Liver (tissue), 9 donors: ENCODE data around the gene MT3. TPM values are rescaled to one million over a fixed set of nuclear protein-coding genes. Genes with fewer than 3 reads are reported as not detected.

Experiments used
- DNase-seq: peaks from one replicate; pipeline ENCODE4 v3.0.0-alpha.2; 2017; ENCODE audit warnings: low spot score
- H3K27ac ChIP-seq, 2 donors: one replicate each; pipeline ENCODE4 v1.7.0; 2013; ENCODE audit warnings: inconsistent platforms in 2 of 2, low read length in 2 of 2, control low read depth in 1 of 2, low read depth in 1 of 2, mild to moderate bottlenecking in 1 of 2
- H3K27me3 ChIP-seq, 4 donors: one replicate each; pipeline versions ENCODE4 v1.6.1 to v1.7.0; 2013; ENCODE audit warnings: low read length in 3 of 4, inconsistent platforms in 1 of 4, mild to moderate bottlenecking in 1 of 4, moderate library complexity in 1 of 4; ENCODE audit not compliant: control insufficient read depth in 4 of 4, insufficient read depth in 4 of 4
- H3K36me3 ChIP-seq, 4 donors: one replicate each; pipeline versions ENCODE4 v1.6.1 to v1.7.0; 2013; ENCODE audit warnings: low read length in 3 of 4, mild to moderate bottlenecking in 3 of 4, low read depth in 1 of 4, moderate library complexity in 1 of 4; ENCODE audit not compliant: control insufficient read depth in 4 of 4, insufficient read depth in 3 of 4
- H3K4me1 ChIP-seq, 4 donors: one replicate each; pipeline versions ENCODE4 v1.6.1 to v1.7.0; 2013; ENCODE audit warnings: low read length in 3 of 4, mild to moderate bottlenecking in 3 of 4, moderate library complexity in 1 of 4; ENCODE audit not compliant: control insufficient read depth in 4 of 4, insufficient read depth in 4 of 4
- H3K4me3 ChIP-seq, 3 donors: one replicate each; pipeline versions ENCODE4 v1.6.1 to v1.7.0; 2013; ENCODE audit warnings: low read length in 3 of 3, control low read depth in 1 of 3, low read depth in 1 of 3, mild to moderate bottlenecking in 1 of 3
- H3K9ac ChIP-seq, 2 donors: one replicate each; pipeline ENCODE4 v1.7.0; 2013; ENCODE audit warnings: low read length in 2 of 2, mild to moderate bottlenecking in 2 of 2, moderate library complexity in 2 of 2, control low read depth in 1 of 2, low read depth in 1 of 2
- H3K9me3 ChIP-seq, 4 donors: one replicate each; pipeline versions ENCODE4 v1.6.1 to v1.7.0; 2013; ENCODE audit warnings: low read length in 3 of 4; ENCODE audit not compliant: control insufficient read depth in 4 of 4
- ATF3 ChIP-seq: IDR thresholded peaks from 2 replicates; pipeline ENCODE4 v1.6.1; 2016; ENCODE audit warnings: antibody characterized with exemption
- EGR1 ChIP-seq, 2 donors: IDR thresholded peaks; 2 replicates each; pipeline ENCODE4 v1.6.1; 2016 to 2018; ENCODE audit warnings: antibody characterized with exemption in 2 of 2, low read depth in 2 of 2
- FOXA1 ChIP-seq: IDR thresholded peaks from 2 replicates; pipeline ENCODE4 v1.6.1; 2016; ENCODE audit warnings: antibody characterized with exemption
- FOXA2 ChIP-seq: IDR thresholded peaks from 2 replicates; pipeline ENCODE4 v1.6.1; 2016; ENCODE audit warnings: antibody characterized with exemption
- HNF4A ChIP-seq, 2 donors: conservative IDR thresholded peaks; 2 replicates each; pipeline ENCODE4 v1.6.1; 2016; ENCODE audit warnings: antibody characterized with exemption in 2 of 2, mild to moderate bottlenecking in 2 of 2
- HNF4G ChIP-seq: IDR thresholded peaks from 2 replicates; pipeline ENCODE4 v1.6.1; 2016; ENCODE audit warnings: antibody characterized with exemption
- JUND ChIP-seq, 2 donors: IDR thresholded peaks; 2 replicates each; pipeline ENCODE4 v1.6.1; 2016; ENCODE audit warnings: antibody characterized with exemption in 2 of 2
- NR2F2 ChIP-seq: IDR thresholded peaks from 2 replicates; pipeline ENCODE4 v1.6.1; 2016; ENCODE audit warnings: antibody characterized with exemption
- RAD21 ChIP-seq, 2 donors: IDR thresholded peaks; 2 replicates each; pipeline ENCODE4 v1.6.1; 2016; ENCODE audit warnings: antibody characterized with exemption in 2 of 2, mild to moderate bottlenecking in 2 of 2
- RXRA ChIP-seq, 2 donors: IDR thresholded peaks; 2 replicates each; pipeline ENCODE4 v1.6.1; 2017 to 2018; ENCODE audit warnings: antibody characterized with exemption in 2 of 2, mild to moderate bottlenecking in 1 of 2
- SP1 ChIP-seq: IDR thresholded peaks from 2 replicates; pipeline ENCODE4 v1.6.1; 2018; ENCODE audit warnings: antibody characterized with exemption, mild to moderate bottlenecking
- TAF1 ChIP-seq: conservative IDR thresholded peaks from 2 replicates; pipeline ENCODE4 v1.6.1; 2016; ENCODE audit warnings: antibody characterized with exemption, mild to moderate bottlenecking
- YY1 ChIP-seq: IDR thresholded peaks from 2 replicates; pipeline ENCODE4 v1.6.1; 2016; ENCODE audit warnings: antibody characterized with exemption, mild to moderate bottlenecking
- ZBTB33 ChIP-seq: IDR thresholded peaks from 2 replicates; pipeline ENCODE4 v1.6.1; 2016; ENCODE audit warnings: antibody characterized with exemption
- WGBS: extraction: QIAGEN DNeasy Blood & Tissue Kit; methylation state at CpG from one replicate; pipeline ENCODE4 v1.1.7; 2013; 5-methylcytosine and 5-hydroxymethylcytosine counted together
- polyA plus RNA-seq, 2 donors: library from polyadenylated mRNA; stranded (reverse) in 1 of 2; unstranded in 1 of 2; fragments of 200-250 nt in 1 of 2; fragments of >200 nt in 1 of 2; fragmentation: Nextera tagmentation in 1 of 2; extraction: Ambion mirVana in 1 of 2; gene quantifications; one replicate each; pipeline versions ENCODE4 v1.2.1 to v1.2.3, GENCODE V29; 2013 to 2015
- total RNA-seq, 2 donors: library from RNA; depleted of rRNA; stranded (reverse); fragments of >200 nt; gene quantifications; one replicate each; pipeline ENCODE4 v1.2.3, GENCODE V29; 2014
- TF ChIP-seq, protein P1 (sequence below): fragments of 150-350 bp; IDR thresholded peaks from 2 replicates; pipeline ENCODE4 v1.5.1; 2017; ENCODE audit warnings: improper control_type of control experiment, low read depth, low read length; ENCODE audit not compliant: missing input control
- TF ChIP-seq, protein P2 (sequence below): IDR thresholded peaks from 2 replicates; pipeline ENCODE4 v1.6.1; 2016; ENCODE audit warnings: antibody characterized with exemption, mild to moderate bottlenecking
- TF ChIP-seq, protein P3 (sequence below): IDR thresholded peaks from 2 replicates; pipeline ENCODE4 v1.6.1; 2016; ENCODE audit warnings: antibody characterized with exemption
- donor health status: healthy.
- donor health status: healthy.
- donor health status: healthy.
- donor health status: healthy.
- donor health status: healthy.

MT3 gene
- total and polyA plus RNA-seq, 4 donors: not detected

- Histone ChIP-seq H3K36me3 (no peaks in the 10 kb centered on the region), H3K9ac (no peak overlapping the region), H3K27me3 (no peaks in the 10 kb centered on the region), H3K4me3 (peak overlapping the region in 1 of 3 donors; percentile 77), H3K9me3 (no peaks in the 10 kb centered on the region), H3K27ac (peak overlapping the region in 1 of 2 donors; percentile 91), H3K4me1 (peaks cover 0 to 30% (median 14%) of the 10 kb centered on the region in 4 donors)
- WGBS: 84% methylated on average over 6 of the region's 6 CpGs
- no peak for DNase-seq
- no peak for TF ChIP-seq HNF4G
- no peak for TF ChIP-seq JUND (IDR thresholded peaks at IDR 0.05)
- TF ChIP-seq, protein P1, sequence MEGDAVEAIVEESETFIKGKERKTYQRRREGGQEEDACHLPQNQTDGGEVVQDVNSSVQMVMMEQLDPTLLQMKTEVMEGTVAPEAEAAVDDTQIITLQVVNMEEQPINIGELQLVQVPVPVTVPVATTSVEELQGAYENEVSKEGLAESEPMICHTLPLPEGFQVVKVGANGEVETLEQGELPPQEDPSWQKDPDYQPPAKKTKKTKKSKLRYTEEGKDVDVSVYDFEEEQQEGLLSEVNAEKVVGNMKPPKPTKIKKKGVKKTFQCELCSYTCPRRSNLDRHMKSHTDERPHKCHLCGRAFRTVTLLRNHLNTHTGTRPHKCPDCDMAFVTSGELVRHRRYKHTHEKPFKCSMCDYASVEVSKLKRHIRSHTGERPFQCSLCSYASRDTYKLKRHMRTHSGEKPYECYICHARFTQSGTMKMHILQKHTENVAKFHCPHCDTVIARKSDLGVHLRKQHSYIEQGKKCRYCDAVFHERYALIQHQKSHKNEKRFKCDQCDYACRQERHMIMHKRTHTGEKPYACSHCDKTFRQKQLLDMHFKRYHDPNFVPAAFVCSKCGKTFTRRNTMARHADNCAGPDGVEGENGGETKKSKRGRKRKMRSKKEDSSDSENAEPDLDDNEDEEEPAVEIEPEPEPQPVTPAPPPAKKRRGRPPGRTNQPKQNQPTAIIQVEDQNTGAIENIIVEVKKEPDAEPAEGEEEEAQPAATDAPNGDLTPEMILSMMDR: no peak
- no peak for TF ChIP-seq NR2F2
- TF ChIP-seq, protein P2, sequence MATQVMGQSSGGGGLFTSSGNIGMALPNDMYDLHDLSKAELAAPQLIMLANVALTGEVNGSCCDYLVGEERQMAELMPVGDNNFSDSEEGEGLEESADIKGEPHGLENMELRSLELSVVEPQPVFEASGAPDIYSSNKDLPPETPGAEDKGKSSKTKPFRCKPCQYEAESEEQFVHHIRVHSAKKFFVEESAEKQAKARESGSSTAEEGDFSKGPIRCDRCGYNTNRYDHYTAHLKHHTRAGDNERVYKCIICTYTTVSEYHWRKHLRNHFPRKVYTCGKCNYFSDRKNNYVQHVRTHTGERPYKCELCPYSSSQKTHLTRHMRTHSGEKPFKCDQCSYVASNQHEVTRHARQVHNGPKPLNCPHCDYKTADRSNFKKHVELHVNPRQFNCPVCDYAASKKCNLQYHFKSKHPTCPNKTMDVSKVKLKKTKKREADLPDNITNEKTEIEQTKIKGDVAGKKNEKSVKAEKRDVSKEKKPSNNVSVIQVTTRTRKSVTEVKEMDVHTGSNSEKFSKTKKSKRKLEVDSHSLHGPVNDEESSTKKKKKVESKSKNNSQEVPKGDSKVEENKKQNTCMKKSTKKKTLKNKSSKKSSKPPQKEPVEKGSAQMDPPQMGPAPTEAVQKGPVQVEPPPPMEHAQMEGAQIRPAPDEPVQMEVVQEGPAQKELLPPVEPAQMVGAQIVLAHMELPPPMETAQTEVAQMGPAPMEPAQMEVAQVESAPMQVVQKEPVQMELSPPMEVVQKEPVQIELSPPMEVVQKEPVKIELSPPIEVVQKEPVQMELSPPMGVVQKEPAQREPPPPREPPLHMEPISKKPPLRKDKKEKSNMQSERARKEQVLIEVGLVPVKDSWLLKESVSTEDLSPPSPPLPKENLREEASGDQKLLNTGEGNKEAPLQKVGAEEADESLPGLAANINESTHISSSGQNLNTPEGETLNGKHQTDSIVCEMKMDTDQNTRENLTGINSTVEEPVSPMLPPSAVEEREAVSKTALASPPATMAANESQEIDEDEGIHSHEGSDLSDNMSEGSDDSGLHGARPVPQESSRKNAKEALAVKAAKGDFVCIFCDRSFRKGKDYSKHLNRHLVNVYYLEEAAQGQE: no peak
- no peak for TF ChIP-seq RAD21 (IDR thresholded peaks at IDR 0.05)
- TF ChIP-seq RXRA (IDR thresholded peaks at IDR 0.05): no peak
- TF ChIP-seq ZBTB33: no peak
- no peak for TF ChIP-seq HNF4A (conservative IDR thresholded peaks at IDR 0.05)
- TF ChIP-seq, protein P3, sequence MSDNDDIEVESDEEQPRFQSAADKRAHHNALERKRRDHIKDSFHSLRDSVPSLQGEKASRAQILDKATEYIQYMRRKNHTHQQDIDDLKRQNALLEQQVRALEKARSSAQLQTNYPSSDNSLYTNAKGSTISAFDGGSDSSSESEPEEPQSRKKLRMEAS: no peak
- no peak for TF ChIP-seq EGR1 (IDR thresholded peaks at IDR 0.05; ENCODE audit: low read depth in 2 of 2)
- no peak for TF ChIP-seq FOXA2
- TF ChIP-seq SP1: no peak
- TF ChIP-seq YY1: no peak
- TF ChIP-seq FOXA1: no peak
- TF ChIP-seq ATF3: no peak
- TF ChIP-seq TAF1: no peak
Measured at GRCh38 chr16:56618138-56618537, 28.8 kb downstream of the MT3 start.
